Ovary (tissue), 9 donors: ENCODE measurements around the gene PLAGL2. TPM values are rescaled to one million over a fixed set of nuclear protein-coding genes. Genes with fewer than 3 reads are reported as not detected.
"Not testable (repeated sequence)": the region's sequence is repeated elsewhere in the genome, so short reads cannot be mapped to it uniquely, and the experiment has no call there.

ENCODE experiments used
- DNase-seq, 5 donors: peaks; one replicate each; pipeline ENCODE4 v3.0.0-alpha.2; 2019 to 2020
- H3K27ac ChIP-seq, 2 donors: fragments of 200-600 bp; one replicate each; pipeline versions ENCODE4 v1.5.1 to v1.8.0; 2019 to 2022
- H3K27me3 ChIP-seq: fragments of 200-600 bp; one replicate; pipeline ENCODE4 v1.8.0; 2022
- H3K36me3 ChIP-seq: fragments of 200-600 bp; sonication (generic); one replicate; pipeline ENCODE4 v1.5.1; 2019
- H3K4me1 ChIP-seq: one replicate; pipeline ENCODE4 v1.8.1; 2013; ENCODE audit warnings: mild to moderate bottlenecking, moderate library complexity; ENCODE audit not compliant: insufficient read depth
- H3K4me3 ChIP-seq: fragments of 200-600 bp; sonication (generic); one replicate; pipeline ENCODE4 v1.5.1; 2017
- H3K9me3 ChIP-seq, 2 donors: fragments of 200-600 bp in 1 of 2; sonication (generic) in 1 of 2; one replicate each; pipeline versions ENCODE4 v1.5.1 to v1.8.1; 2013 to 2019; ENCODE audit warnings: mild to moderate bottlenecking in 1 of 2, moderate library complexity in 1 of 2
- EP300 ChIP-seq: sonication (generic); formaldehyde crosslinking; IDR thresholded peaks from one replicate; pipeline ENCODE4 v1.6.1; 2017; ENCODE audit warnings: antibody characterized with exemption
- POLR2A ChIP-seq: fragments of 450-650 bp; IDR thresholded peaks from one replicate; pipeline ENCODE4 v1.6.1; 2017; ENCODE audit warnings: antibody characterized with exemption, mild to moderate bottlenecking, moderate library complexity
- WGBS, 3 donors: extraction: QIAGEN DNeasy Blood & Tissue Kit in 1 of 3; methylation state at CpG; one replicate each; pipeline versions ENCODE4 v1.1.5 to v1.1.7; 2013 to 2017; 5-methylcytosine and 5-hydroxymethylcytosine counted together
- intact Hi-C, 4 donors: fragments of 100-400 bp; cut with DNase I; formaldehyde crosslinking; loops; one replicate each; pipeline versions ENCODE4 v1.11.0 to v1.15.1; 2022 to 2023
- polyA plus RNA-seq, 2 donors: library from polyadenylated mRNA; stranded (reverse); fragments of 200-250 nt in 1 of 2; fragments of 350-450 nt in 1 of 2; fragmentation: Illumina TruSeq in 1 of 2; extraction: RNeasy Lipid Tissue Mini Kit (QIAGEN cat#74804) in 1 of 2; gene quantifications; one replicate each; pipeline ENCODE4 v1.2.3, GENCODE V29; 2013 to 2014
- total RNA-seq, 7 donors: library from RNA; depleted of rRNA in 2 of 7; stranded (reverse); fragments of >200 nt in 2 of 7; fragmentation: NEBNext Ultra II Directional in 3 of 7; extraction: Animal tissue kit (Norgen Biotek cat#: 25700) in 3 of 7; gene quantifications; one replicate each; pipeline versions ENCODE4 v1.1.0 to v1.2.4, GENCODE V29; 2016 to 2023
- TF ChIP-seq, protein P1 (sequence below), 3 donors: fragments of 450-650 bp in 2 of 3; fragments of 200-600 bp in 1 of 3; IDR thresholded peaks; one replicate each; pipeline versions ENCODE4 v1.5.1 to v1.8.0; 2016 to 2022; ENCODE audit warnings: antibody characterized with exemption in 3 of 3, mild to moderate bottlenecking in 1 of 3
- donor health status: DM: no; HTN: no; CAD: no; lungs with moderate emphysema.
- donor health status: DM: no; HTN: no; CAD: no.
- donor health status: Bipolar disorder and iron deficiency.
- donor health status: DM: yes; HTN: yes; CAD: no.
- donor health status: DM: no; HTN: no; CAD: no.
- donor health status: DM: yes; HTN: yes; CAD: no.

The PLAGL2 gene
- total and polyA plus RNA-seq, 9 donors = 5.4 to 21.8 (median 14.7) TPM

- Histone ChIP-seq H3K9me3 (no peaks in the 10 kb centered on the region), H3K4me1 (peaks cover 16% of the 10 kb centered on the region), H3K27ac (no peak overlapping the region), H3K4me3 (no peak overlapping the region), H3K27me3 (no peaks in the 10 kb centered on the region), H3K36me3 (no peaks in the 10 kb centered on the region)
- 66 to 71% (median 69%) methylated on average over 10 of the region's 10 CpGs for WGBS, 3 donors
- TF ChIP-seq EP300 (no peak), POLR2A (no peak)
- TF ChIP-seq, protein P1, sequence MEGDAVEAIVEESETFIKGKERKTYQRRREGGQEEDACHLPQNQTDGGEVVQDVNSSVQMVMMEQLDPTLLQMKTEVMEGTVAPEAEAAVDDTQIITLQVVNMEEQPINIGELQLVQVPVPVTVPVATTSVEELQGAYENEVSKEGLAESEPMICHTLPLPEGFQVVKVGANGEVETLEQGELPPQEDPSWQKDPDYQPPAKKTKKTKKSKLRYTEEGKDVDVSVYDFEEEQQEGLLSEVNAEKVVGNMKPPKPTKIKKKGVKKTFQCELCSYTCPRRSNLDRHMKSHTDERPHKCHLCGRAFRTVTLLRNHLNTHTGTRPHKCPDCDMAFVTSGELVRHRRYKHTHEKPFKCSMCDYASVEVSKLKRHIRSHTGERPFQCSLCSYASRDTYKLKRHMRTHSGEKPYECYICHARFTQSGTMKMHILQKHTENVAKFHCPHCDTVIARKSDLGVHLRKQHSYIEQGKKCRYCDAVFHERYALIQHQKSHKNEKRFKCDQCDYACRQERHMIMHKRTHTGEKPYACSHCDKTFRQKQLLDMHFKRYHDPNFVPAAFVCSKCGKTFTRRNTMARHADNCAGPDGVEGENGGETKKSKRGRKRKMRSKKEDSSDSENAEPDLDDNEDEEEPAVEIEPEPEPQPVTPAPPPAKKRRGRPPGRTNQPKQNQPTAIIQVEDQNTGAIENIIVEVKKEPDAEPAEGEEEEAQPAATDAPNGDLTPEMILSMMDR (IDR thresholded peaks at IDR 0.05) = no peak
- intact Hi-C loops = no loop called here
- peak in 1 of 5 donors; percentile 20 for DNase-seq
These were observed 22.5 kb downstream of the PLAGL2 start for GRCh38 chr20:32184961-32185603.

DNA sequence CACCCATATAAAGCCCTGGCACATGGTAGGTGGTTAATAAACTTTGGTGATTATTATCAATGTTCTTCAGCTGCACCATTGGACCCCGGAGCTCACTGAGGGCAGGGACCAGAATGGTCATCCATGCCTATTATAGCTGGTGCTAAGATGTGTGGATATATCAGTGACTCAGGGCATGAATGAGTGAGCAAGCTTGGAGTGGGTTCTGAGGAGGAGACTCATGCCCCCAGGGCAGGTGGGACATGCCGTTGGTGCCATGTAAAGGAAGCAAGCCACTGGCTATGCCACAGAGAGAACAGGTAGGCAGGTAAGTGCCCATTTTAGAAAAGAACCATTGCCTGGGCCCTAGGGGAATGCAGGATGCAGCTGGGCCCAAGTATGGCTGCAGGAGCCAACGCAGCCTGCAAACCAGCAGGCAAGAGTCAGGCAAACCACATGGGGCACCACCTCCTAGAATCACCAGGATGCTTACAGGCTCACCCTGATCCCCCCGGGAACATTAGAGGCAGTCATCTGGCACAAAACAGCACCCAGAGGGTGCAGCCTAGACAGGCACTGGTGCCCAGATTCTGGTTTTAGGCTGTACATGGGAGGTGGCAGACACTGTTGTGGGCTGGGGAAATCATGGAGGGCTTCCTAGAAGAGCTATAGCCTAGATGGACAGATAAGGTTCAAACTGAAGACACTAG lies 23.5 kb downstream of the PLAGL2 start:
- TF ChIP-seq, protein P1 (IDR thresholded peaks at IDR 0.05) = no peak
- TF ChIP-seq EP300 (no peak), POLR2A (no peak)
- no peak overlapping the region for H3K27ac ChIP-seq
- no peaks in the 10 kb centered on the region for H3K36me3 ChIP-seq
- WGBS, 3 donors = 85 to 93% (median 91%) methylated on average over 4 of the region's 4 CpGs
- peaks cover 11% of the 10 kb centered on the region for H3K4me1 ChIP-seq
- no peak overlapping the region for H3K4me3 ChIP-seq
- no peaks in the 10 kb centered on the region for H3K27me3 ChIP-seq
- DNase-seq = peak in 2 of 5 donors; percentile 3 to 13
- intact Hi-C loops = no loop called here
- no peaks in the 10 kb centered on the region for H3K9me3 ChIP-seq

- intact Hi-C loops = no loop called here
- Histone ChIP-seq H3K27me3 (no peaks in the 10 kb centered on the region), H3K9me3 (no peaks in the 10 kb centered on the region), H3K4me3 (no peak overlapping the region), H3K36me3 (no peaks in the 10 kb centered on the region), H3K4me1 (no peaks in the 10 kb centered on the region), H3K27ac (no peak overlapping the region)
- TF ChIP-seq EP300 = no peak
- no peak for DNase-seq
- WGBS, 3 donors = 94 to 98% (median 95%) methylated on average over 2 of the region's 2 CpGs
These were observed 25.9 kb downstream of the PLAGL2 start for GRCh38 chr20:32181606-32182005.

GRCh38 chr20:32179934-32180333 lies 27.6 kb downstream of the PLAGL2 start:
- no peak overlapping the region for H3K4me3 ChIP-seq
- WGBS, 3 donors = 84 to 94% (median 92%) methylated on average over 4 of the region's 4 CpGs
- no peaks in the 10 kb centered on the region for H3K27me3 ChIP-seq
- no peak overlapping the region for H3K27ac ChIP-seq
- H3K4me1 ChIP-seq = no peaks in the 10 kb centered on the region
- intact Hi-C loops = no loop called here
- DNase-seq = no peak
- H3K36me3 ChIP-seq = no peaks in the 10 kb centered on the region
- TF ChIP-seq, protein P1 (IDR thresholded peaks at IDR 0.05) = no peak
- TF ChIP-seq POLR2A = no peak
- no peak for TF ChIP-seq EP300
- no peaks in the 10 kb centered on the region for H3K9me3 ChIP-seq

DNA sequence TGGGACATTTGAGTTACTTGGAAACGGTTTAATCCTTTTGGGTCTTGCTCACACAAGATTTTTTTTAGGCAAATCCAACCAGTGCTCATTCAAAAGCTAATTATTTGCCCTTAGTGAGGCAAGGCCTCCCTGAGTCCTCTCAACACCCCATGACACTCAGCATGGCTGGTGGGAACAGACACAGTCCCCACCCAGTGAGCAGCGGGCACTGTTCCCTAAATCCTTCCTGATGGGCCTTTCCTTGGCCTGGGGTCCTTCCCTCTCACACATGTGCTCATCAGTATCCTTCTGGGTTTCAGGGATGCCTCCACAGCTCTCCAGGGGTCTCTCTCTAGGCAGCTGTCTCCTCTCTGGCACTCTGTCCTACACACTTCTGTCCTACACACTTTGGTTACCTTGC lies 28.0 kb downstream of the PLAGL2 start:
- no peaks in the 10 kb centered on the region for H3K36me3 ChIP-seq
- H3K27me3 ChIP-seq = no peaks in the 10 kb centered on the region
- TF ChIP-seq POLR2A = no peak
- TF ChIP-seq, protein P1 (IDR thresholded peaks at IDR 0.05) = no peak
- no peak overlapping the region for H3K27ac ChIP-seq
- WGBS, 3 donors = 84 to 94% (median 92%) methylated on average over 2 of the region's 2 CpGs
- DNase-seq = peak in 2 of 5 donors; percentile 3 to 9
- no peaks in the 10 kb centered on the region for H3K4me1 ChIP-seq
- intact Hi-C loops = no loop called here
- no peak overlapping the region for H3K4me3 ChIP-seq
- H3K9me3 ChIP-seq = no peaks in the 10 kb centered on the region

DNA sequence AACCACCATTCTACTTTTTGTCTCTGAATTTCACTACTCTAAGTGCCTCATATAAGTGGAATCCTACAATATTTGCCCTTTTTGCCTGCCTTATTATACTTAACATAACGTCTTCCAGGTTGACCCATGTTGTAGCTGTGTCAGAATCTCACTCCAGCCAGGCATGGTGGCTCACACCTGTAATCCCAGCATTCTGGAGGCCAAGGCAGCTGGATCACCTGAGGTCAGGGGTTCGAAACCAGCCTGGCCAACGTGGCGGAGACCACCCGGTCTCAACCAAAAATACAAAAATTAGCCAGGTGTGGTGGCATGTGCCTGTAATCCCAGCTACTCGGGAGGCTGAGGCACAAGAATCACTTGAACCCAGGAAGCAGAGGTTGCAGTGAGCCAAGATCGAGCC lies 29.8 kb downstream of the PLAGL2 start:
- H3K4me3 ChIP-seq, H3K36me3 ChIP-seq, H3K9me3 ChIP-seq, intact Hi-C loops, H3K4me1 ChIP-seq, H3K27me3 ChIP-seq, H3K27ac ChIP-seq: not testable (repeated sequence)
- WGBS, 3 donors = 85 to 92% (median 88%) methylated on average over 7 of the region's 7 CpGs
- peak in 1 of 5 donors; percentile 5 for DNase-seq
